GM18498 (cell line): ENCODE data around the gene SUFU.
A peak's percentile ranks its signal among the peaks of the same experiment; 100 is the strongest.

Source experiments
- ATAC-seq: cut with Tn5 transposase; IDR thresholded peaks from one replicate; pipeline ENCODE4 v1.9.1; 2021; ENCODE audit warnings: mild to moderate bottlenecking, moderate library complexity; ENCODE audit not compliant: unreplicated experiment

Gene SUFU

GRCh38 chr10:102647443-102648268 lies 143.9 kb downstream of the SUFU start:
- ATAC-seq: no peak

GRCh38 chr10:102648269-102648888 lies 144.6 kb downstream of the SUFU start:
- ATAC-seq: no peak

- ATAC-seq: no peak
Observed at GRCh38 chr10:102648889-102649796, 145.4 kb downstream of the SUFU start.

GRCh38 chr10:102649797-102650654 lies 146.3 kb downstream of the SUFU start:
- no peak for ATAC-seq

- ATAC-seq: no peak
Observed at GRCh38 chr10:102650655-102651454, 147.1 kb downstream of the SUFU start.

GRCh38 chr10:102651455-102652169 lies 147.8 kb downstream of the SUFU start:
- ATAC-seq: no peak

GRCh38 chr10:102652170-102652916 lies 148.6 kb downstream of the SUFU start:
- ATAC-seq: peak; percentile 55

GRCh38 chr10:102653060-102653459 lies 149.3 kb downstream of the SUFU start:
- ATAC-seq: no peak

- ATAC-seq: no peak
Observed at GRCh38 chr10:102654566-102654965, 150.8 kb downstream of the SUFU start.

GRCh38 chr10:102654969-102655368 lies 151.2 kb downstream of the SUFU start:
- no peak for ATAC-seq

GRCh38 chr10:102656026-102656425 lies 152.3 kb downstream of the SUFU start:
- ATAC-seq: no peak

- no peak for ATAC-seq
Observed at GRCh38 chr10:102656791-102657371, 153.1 kb downstream of the SUFU start.

GRCh38 chr10:102657451-102657850 lies 153.7 kb downstream of the SUFU start:
- ATAC-seq: no peak

GRCh38 chr10:102657984-102658724 lies 154.4 kb downstream of the SUFU start:
- ATAC-seq: no peak

GRCh38 chr10:102658802-102659201 lies 155.0 kb downstream of the SUFU start:
- no peak for ATAC-seq

- ATAC-seq: peak; percentile 87
Observed at GRCh38 chr10:102660888-102661657, 157.3 kb downstream of the SUFU start.

- no peak for ATAC-seq
Observed at GRCh38 chr10:102661658-102662028, 157.9 kb downstream of the SUFU start.
